HepG2 (cell line): ENCODE data around the gene RWDD4. TPM values are rescaled to one million over a fixed set of nuclear protein-coding genes. Genes with fewer than 3 reads are reported as not detected.
A peak's percentile ranks its signal among the peaks of the same experiment; 100 is the strongest.

Source experiments
- E2F1 ChIP-seq: sonication (generic); formaldehyde crosslinking; IDR thresholded peaks from 2 replicates; pipeline ENCODE4 v1.5.0; 2020; ENCODE audit warnings: missing genetic modification reagents
- FOXA1 ChIP-seq, 2 experiments: fragments of 450-650 bp in 1 of 2; sonication (generic) in 1 of 2; formaldehyde crosslinking in 1 of 2; IDR thresholded peaks; 2 replicates each; pipeline versions ENCODE4 v1.4.0 to v1.6.1; 2016 to 2020; ENCODE audit warnings: missing genetic modification reagents in 1 of 2
- FOXC1 ChIP-seq: sonication (generic); formaldehyde crosslinking; IDR thresholded peaks from 2 replicates; pipeline ENCODE4 v1.8.0; 2022; ENCODE audit warnings: mild to moderate bottlenecking, missing genetic modification reagents, borderline replicate concordance
- HDAC2 ChIP-seq: sonication (generic); formaldehyde crosslinking; IDR thresholded peaks from 2 replicates; pipeline ENCODE4 v1.4.0; 2020; ENCODE audit warnings: missing genetic modification reagents
- HINFP ChIP-seq: sonication (generic); formaldehyde crosslinking; IDR thresholded peaks from 2 replicates; pipeline ENCODE4 v1.4.0; 2020; ENCODE audit warnings: low read depth, mild to moderate bottlenecking, missing genetic modification reagents
- IKZF5 ChIP-seq: IDR thresholded peaks from 2 replicates; pipeline ENCODE4 v1.6.1; 2018; ENCODE audit warnings: missing genetic modification reagents, mild to moderate bottlenecking, missing compliant biosample characterization
- MED1 ChIP-seq: sonication (generic); formaldehyde crosslinking; IDR thresholded peaks from 2 replicates; pipeline ENCODE4 v1.4.0; 2020; ENCODE audit warnings: missing genetic modification reagents
- MYC ChIP-seq: sonication (generic); formaldehyde crosslinking; IDR thresholded peaks from 2 replicates; pipeline ENCODE4 v1.9.0; 2021; ENCODE audit warnings: missing genetic modification reagents, borderline replicate concordance
- PAXIP1 ChIP-seq: sonication (generic); formaldehyde crosslinking; conservative IDR thresholded peaks from 2 replicates; pipeline ENCODE4 v1.4.0; 2020; ENCODE audit warnings: mild to moderate bottlenecking, missing genetic modification reagents, moderate library complexity
- POLR2A ChIP-seq, 2 experiments: IDR thresholded peaks; 2 replicates each; pipeline ENCODE4 v1.6.1; 2011; ENCODE audit warnings: low read depth in 2 of 2, low read length in 2 of 2, mild to moderate bottlenecking in 1 of 2, moderate library complexity in 1 of 2; ENCODE audit not compliant: insufficient read depth in 1 of 2
- TBP ChIP-seq: sonication (generic); formaldehyde crosslinking; IDR thresholded peaks from 2 replicates; pipeline ENCODE4 v1.5.0; 2020; ENCODE audit warnings: missing genetic modification reagents
- TIGD3 ChIP-seq: sonication (generic); formaldehyde crosslinking; IDR thresholded peaks from 2 replicates; pipeline ENCODE4 v1.5.1; 2020; ENCODE audit warnings: mild to moderate bottlenecking, missing genetic modification reagents, borderline replicate concordance
- ZNF121 ChIP-seq: sonication (generic); formaldehyde crosslinking; IDR thresholded peaks from 2 replicates; pipeline ENCODE4 v1.5.0; 2020; ENCODE audit warnings: mild to moderate bottlenecking, missing genetic modification reagents
- ZNF3 ChIP-seq: IDR thresholded peaks from 2 replicates; pipeline ENCODE4 v1.7.0; 2017; ENCODE audit warnings: inconsistent platforms
- ZNF431 ChIP-seq: sonication (generic); formaldehyde crosslinking; IDR thresholded peaks from 2 replicates; pipeline ENCODE4 v1.9.0; 2022; ENCODE audit warnings: missing genetic modification reagents, low read depth, mild to moderate bottlenecking, borderline replicate concordance
- ZNF589 ChIP-seq: sonication (generic); formaldehyde crosslinking; conservative IDR thresholded peaks from 2 replicates; pipeline ENCODE4 v1.8.0; 2022; ENCODE audit warnings: mild to moderate bottlenecking, moderate library complexity, missing genetic modification reagents
- ZNF891 ChIP-seq: sonication (generic); formaldehyde crosslinking; IDR thresholded peaks from 2 replicates; pipeline ENCODE4 v1.5.0; 2020; ENCODE audit warnings: mild to moderate bottlenecking, missing genetic modification reagents
- ZSCAN25 ChIP-seq: sonication (generic); formaldehyde crosslinking; IDR thresholded peaks from 2 replicates; pipeline ENCODE4 v1.8.0; 2022; ENCODE audit warnings: mild to moderate bottlenecking, missing genetic modification reagents
- polyA plus RNA-seq, 8 experiments: library from polyadenylated mRNA; depleted of rRNA in 3 of 8; stranded (reverse) in 7 of 8; unstranded in 1 of 8; fragments of >200 nt; fragmentation: Illumina TruSeq in 4 of 8; extraction: Trizol in 4 of 8; gene quantifications; 2 replicates each; pipeline versions ENCODE4 v1.2.1 to v1.2.3, GENCODE V29; 2011 to 2016; ENCODE audit warnings: low read depth in 4 of 8, missing spikeins in 1 of 8, mixed read lengths in 1 of 8; ENCODE audit not compliant: insufficient read depth in 1 of 8
- total RNA-seq, 5 experiments: library from RNA; depleted of rRNA; stranded (reverse); fragments of >200 nt; fragmentation: Illumina TruSeq; extraction: Trizol; gene quantifications; 2 replicates each; pipeline ENCODE4 v1.2.3, GENCODE V29; 2016; ENCODE audit warnings: low read depth in 1 of 5

RWDD4 gene
- total and polyA plus RNA-seq, 2 of the 13 experiments (the other 11 are each of a cell fraction or from before 2014, with no cell fraction given): 10.2 to 25.4 TPM

- TF ChIP-seq ZNF589 (CRISPR knock-in tag) (peak; percentile 58; the same call in 1 of the 2 replicates), ZSCAN25 (CRISPR knock-in tag) (peak; percentile 47; the same call in 1 of the 2 replicates), HDAC2 (0 out of 2 replicates have a peak, but pooled peaks have one; percentile 10), ZNF121 (CRISPR knock-in tag) (0 out of 2 replicates have a peak, but pooled peaks have one; percentile 12), ZNF431 (peak; percentile 51; the same call in 1 of the 2 replicates), PAXIP1 (CRISPR knock-in tag) (peak; percentile 49), TIGD3 (CRISPR knock-in tag) (peak; percentile 61; the same call in 1 of the 2 replicates), FOXA1 (IDR thresholded peaks at IDR 0.05) (no peak), FOXA1 (CRISPR knock-in tag; IDR thresholded peaks at IDR 0.05) (0 out of 2 replicates have a peak, but pooled peaks have one; percentile 15), FOXC1 (CRISPR knock-in tag) (peak; percentile 86), MYC (CRISPR knock-in tag) (peak; percentile 63; the same call in 1 of the 2 replicates), IKZF5 (CRISPR knock-in tag) (peak; percentile 19; the same call in 1 of the 2 replicates), HINFP (CRISPR knock-in tag) (peak; percentile 69; the same call in 1 of the 2 replicates), POLR2A (IDR thresholded peaks at IDR 0.05; ENCODE audit: insufficient read depth in 1 of 2, low read depth in 2 of 2, low read length in 2 of 2) (peak; percentile 43 to 72; a peak in 3 of 4 replicates), MED1 (CRISPR knock-in tag) (peak; percentile 33; the same call in 1 of the 2 replicates), E2F1 (no peak), ZNF3 (CRISPR knock-in tag) (no peak), ZNF891 (peak; percentile 75; the same call in 1 of the 2 replicates), TBP (CRISPR knock-in tag) (no peak)
These were observed at the start of gene RWDD4, which contains the start of gene TRAPPC11 (continued) for GRCh38 chr4:183659029-183659871.
